Keratinocyte (primary cell): Measurements from ENCODE around the gene GREB1. TPM values are rescaled to one million over a fixed set of nuclear protein-coding genes. Genes with fewer than 3 reads are reported as not detected.

ENCODE experiments used
- DNase-seq: peaks from one replicate; pipeline ENCODE4 v3.0.0-alpha.2; 2011; ENCODE audit warnings: low read depth, missing footprints, low spot score
- FAIRE-seq: peaks from 2 replicates; lab custom pipeline; 2011; peaks lifted over from hg19 to GRCh38; lab: Jason Lieb, UNC
- H2AFZ ChIP-seq: 2 replicates; pipeline ENCODE4 v1.6.0; 2012; ENCODE audit warnings: low read length, control low read depth, inconsistent platforms; ENCODE audit not compliant: control insufficient read depth
- H3K27ac ChIP-seq: 2 replicates; pipeline ENCODE4 v1.5.1; 2011; ENCODE audit warnings: low read length; ENCODE audit not compliant: control insufficient read depth, insufficient read depth
- H3K27me3 ChIP-seq: 3 replicates; pipeline ENCODE4 v1.6.0; 2011; ENCODE audit warnings: low read length; ENCODE audit not compliant: control insufficient read depth, insufficient read depth; ENCODE audit errors: extremely low read depth
- H3K36me3 ChIP-seq, 2 experiments: 2 replicates in 1 of 2; 3 replicates in 1 of 2; pipeline ENCODE4 v1.5.1; 2011; ENCODE audit warnings: low read length in 2 of 2, mild to moderate bottlenecking in 1 of 2; ENCODE audit not compliant: control insufficient read depth in 2 of 2, insufficient read depth in 2 of 2; ENCODE audit errors: extremely low read depth in 1 of 2
- H3K4me1 ChIP-seq: 3 replicates; pipeline ENCODE4 v1.5.1; 2011; ENCODE audit warnings: low read length; ENCODE audit not compliant: control insufficient read depth, insufficient read depth; ENCODE audit errors: extremely low read depth
- H3K4me2 ChIP-seq: 3 replicates; pipeline ENCODE4 v1.6.0; 2011; ENCODE audit warnings: low read depth, low read length; ENCODE audit not compliant: control insufficient read depth, insufficient read depth; ENCODE audit errors: extremely low read depth
- H3K4me3 ChIP-seq, 3 experiments: fragments of 200-600 bp in 1 of 3; sonication (generic) in 1 of 3; 2 replicates in 2 of 3; 3 replicates in 1 of 3; pipeline ENCODE4 v1.5.1; 2011 to 2016; ENCODE audit warnings: low read length in 3 of 3, mild to moderate bottlenecking in 3 of 3, control low read depth in 2 of 3, inconsistent platforms in 1 of 3, low read depth in 1 of 3, mixed read lengths in 1 of 3, mixed run types in 1 of 3, moderate library complexity in 1 of 3; ENCODE audit not compliant: control insufficient read depth in 2 of 3, insufficient read depth in 2 of 3; ENCODE audit errors: extremely low read depth in 1 of 3
- H3K79me2 ChIP-seq: 2 replicates; pipeline ENCODE4 v1.6.0; 2012; ENCODE audit warnings: low read length; ENCODE audit not compliant: control insufficient read depth, insufficient read depth
- H3K9ac ChIP-seq: 3 replicates; pipeline ENCODE4 v1.6.0; 2011; ENCODE audit warnings: low read length; ENCODE audit not compliant: control insufficient read depth, insufficient read depth; ENCODE audit errors: extremely low read depth
- H3K9me1 ChIP-seq: 3 replicates; pipeline ENCODE4 v1.6.0; 2011; ENCODE audit warnings: low read length; ENCODE audit not compliant: control insufficient read depth, insufficient read depth; ENCODE audit errors: extremely low read depth
- H3K9me3 ChIP-seq: 2 replicates; pipeline ENCODE4 v1.5.1; 2012; ENCODE audit warnings: low read depth, low read length; ENCODE audit not compliant: control insufficient read depth
- H4K20me1 ChIP-seq: 3 replicates; pipeline ENCODE4 v1.6.0; 2011; ENCODE audit warnings: low read length; ENCODE audit not compliant: control insufficient read depth, insufficient read depth; ENCODE audit errors: extremely low read depth
- EZH2 ChIP-seq: IDR thresholded peaks from one replicate; pipeline ENCODE4 v1.6.1; 2012; ENCODE audit warnings: inconsistent platforms, mild to moderate bottlenecking, low read length, moderate library complexity
- dilution Hi-C: fragments of 300-500 bp; cut with MboI; formaldehyde crosslinking; loops from one replicate; pipeline ENCODE4 v1.7.0; 2020; ENCODE audit warnings: low sequenced_read_pairs; ENCODE audit not compliant: extremely low pct_ligation_motif_present
- polyA plus RNA-seq, 5 experiments: library from polyadenylated mRNA; depleted of rRNA in 3 of 5; stranded (reverse) in 3 of 5; stranded (forward) in 1 of 5; unstranded in 1 of 5; fragments of >200 nt; gene quantifications; 1 replicate in 1 of 5; 2 replicates in 3 of 5; 3 replicates in 1 of 5; pipeline versions ENCODE4 v1.2.1 to v1.2.3, GENCODE V29; 2011 to 2012; ENCODE audit warnings: missing spikeins in 2 of 5, low read depth in 1 of 5, low replicate concordance in 1 of 5
- TF ChIP-seq, protein P1 (sequence below), 3 experiments: IDR thresholded peaks in 1 of 3; conservative IDR thresholded peaks in 1 of 3; optimal IDR thresholded peaks in 1 of 3; 2 replicates in 2 of 3; 3 replicates in 1 of 3; pipeline versions ENCODE3 to v1.5.1; 2011; ENCODE audit warnings: low read length in 3 of 3, mild to moderate bottlenecking in 3 of 3, moderate library complexity in 2 of 3, control low read depth in 1 of 3, inconsistent platforms in 1 of 3; ENCODE audit not compliant: insufficient read depth in 2 of 3; ENCODE audit errors: extremely low read depth in 1 of 3

GREB1 gene
- polyA plus RNA-seq, 1 donor (not counting 4 experiments of a cell fraction or from before 2014, with no cell fraction given), result 0.13 TPM

DNA sequence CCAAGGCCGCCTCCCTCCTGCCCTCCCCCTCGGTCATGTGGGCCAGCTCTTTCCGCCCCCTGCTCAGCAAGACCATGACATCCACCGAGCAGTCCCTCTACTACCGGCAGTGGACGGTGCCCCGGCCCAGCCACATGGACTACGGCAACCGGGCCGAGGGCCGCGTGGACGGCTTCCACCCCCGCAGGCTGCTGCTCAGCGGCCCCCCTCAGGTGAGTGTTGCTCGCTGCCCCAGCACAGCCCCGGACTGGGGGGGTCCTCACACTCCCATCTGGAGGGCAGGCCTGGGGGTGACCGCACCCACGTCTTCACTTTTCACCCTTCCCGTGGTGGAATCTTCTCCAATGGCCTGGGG lies 84.8 kb downstream of the GREB1 start:
- Histone ChIP-seq H3K9me1 (no peaks in the 10 kb centered on the region), H3K9ac (no peak overlapping the region), H4K20me1 (no peaks in the 10 kb centered on the region), H3K9me3 (no peaks in the 10 kb centered on the region), H3K27ac (no peak overlapping the region), H3K4me2 (no peak overlapping the region), H3K4me3 (no peak overlapping the region), H2AFZ (no peak overlapping the region), H3K4me1 (no peaks in the 10 kb centered on the region), H3K27me3 (peaks cover 4% of the 10 kb centered on the region), H3K36me3 (no peaks in the 10 kb centered on the region), H3K79me2 (no peaks in the 10 kb centered on the region)
- no peak for DNase-seq
- dilution Hi-C loops, result no loop called here
- TF ChIP-seq EZH2, result no peak
- TF ChIP-seq, protein P1, sequence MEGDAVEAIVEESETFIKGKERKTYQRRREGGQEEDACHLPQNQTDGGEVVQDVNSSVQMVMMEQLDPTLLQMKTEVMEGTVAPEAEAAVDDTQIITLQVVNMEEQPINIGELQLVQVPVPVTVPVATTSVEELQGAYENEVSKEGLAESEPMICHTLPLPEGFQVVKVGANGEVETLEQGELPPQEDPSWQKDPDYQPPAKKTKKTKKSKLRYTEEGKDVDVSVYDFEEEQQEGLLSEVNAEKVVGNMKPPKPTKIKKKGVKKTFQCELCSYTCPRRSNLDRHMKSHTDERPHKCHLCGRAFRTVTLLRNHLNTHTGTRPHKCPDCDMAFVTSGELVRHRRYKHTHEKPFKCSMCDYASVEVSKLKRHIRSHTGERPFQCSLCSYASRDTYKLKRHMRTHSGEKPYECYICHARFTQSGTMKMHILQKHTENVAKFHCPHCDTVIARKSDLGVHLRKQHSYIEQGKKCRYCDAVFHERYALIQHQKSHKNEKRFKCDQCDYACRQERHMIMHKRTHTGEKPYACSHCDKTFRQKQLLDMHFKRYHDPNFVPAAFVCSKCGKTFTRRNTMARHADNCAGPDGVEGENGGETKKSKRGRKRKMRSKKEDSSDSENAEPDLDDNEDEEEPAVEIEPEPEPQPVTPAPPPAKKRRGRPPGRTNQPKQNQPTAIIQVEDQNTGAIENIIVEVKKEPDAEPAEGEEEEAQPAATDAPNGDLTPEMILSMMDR (optimal IDR thresholded peaks at IDR 0.05 in 1 of 3, IDR thresholded peaks at IDR 0.05 in 1 of 3, conservative IDR thresholded peaks at IDR 0.05 in 1 of 3; ENCODE audit: extremely low read depth in 1 of 3, insufficient read depth in 2 of 3, low read length in 3 of 3), result no peak
- FAIRE-seq, result no peak

DNA sequence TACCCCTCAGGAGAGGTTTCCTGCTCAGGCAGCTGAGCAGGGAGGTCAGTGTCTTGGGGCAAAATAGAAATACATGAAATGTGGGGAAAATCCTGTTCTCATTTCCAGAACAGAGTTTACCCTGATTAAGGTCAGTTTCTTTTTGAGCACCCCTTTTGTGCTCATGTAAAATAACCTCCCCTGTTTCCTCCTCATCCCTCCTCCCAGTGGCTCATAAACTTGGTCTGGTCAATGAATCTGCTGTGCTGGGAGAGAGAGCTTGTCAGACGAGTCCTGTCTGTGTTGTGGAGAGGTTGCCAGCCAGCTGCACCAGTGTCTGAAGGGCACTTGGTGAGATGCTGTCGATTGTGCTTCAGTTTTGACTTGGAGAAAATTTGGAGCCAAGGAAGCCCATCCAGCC lies 87.6 kb downstream of the GREB1 start:
- no peak for FAIRE-seq
- Histone ChIP-seq H4K20me1 (no peaks in the 10 kb centered on the region), H3K4me2 (no peak overlapping the region), H3K9me1 (no peaks in the 10 kb centered on the region), H3K4me1 (no peaks in the 10 kb centered on the region), H2AFZ (no peak overlapping the region), H3K9ac (no peak overlapping the region), H3K36me3 (no peaks in the 10 kb centered on the region), H3K27ac (no peak overlapping the region), H3K4me3 (no peak overlapping the region), H3K9me3 (no peaks in the 10 kb centered on the region), H3K79me2 (no peaks in the 10 kb centered on the region), H3K27me3 (peaks cover 4% of the 10 kb centered on the region)
- dilution Hi-C loops, result no loop called here
- no peak for DNase-seq
- TF ChIP-seq, protein P1 (optimal IDR thresholded peaks at IDR 0.05 in 1 of 3, IDR thresholded peaks at IDR 0.05 in 1 of 3, conservative IDR thresholded peaks at IDR 0.05 in 1 of 3; ENCODE audit: extremely low read depth in 1 of 3, insufficient read depth in 2 of 3, low read length in 3 of 3), result no peak
- TF ChIP-seq EZH2, result no peak
